ENCODE data around the gene SCAPER. TPM values are rescaled to one million over a fixed set of nuclear protein-coding genes. Genes with fewer than 3 reads are reported as not detected.

SCAPER gene
- total and polyA plus RNA-seq, 10 of the 15 experiments (the other 5 are each of a cell fraction or from before 2014, with no cell fraction given) = 1.0 to 7.7 (median 3.9) TPM

- TF ChIP-seq, protein P1, sequence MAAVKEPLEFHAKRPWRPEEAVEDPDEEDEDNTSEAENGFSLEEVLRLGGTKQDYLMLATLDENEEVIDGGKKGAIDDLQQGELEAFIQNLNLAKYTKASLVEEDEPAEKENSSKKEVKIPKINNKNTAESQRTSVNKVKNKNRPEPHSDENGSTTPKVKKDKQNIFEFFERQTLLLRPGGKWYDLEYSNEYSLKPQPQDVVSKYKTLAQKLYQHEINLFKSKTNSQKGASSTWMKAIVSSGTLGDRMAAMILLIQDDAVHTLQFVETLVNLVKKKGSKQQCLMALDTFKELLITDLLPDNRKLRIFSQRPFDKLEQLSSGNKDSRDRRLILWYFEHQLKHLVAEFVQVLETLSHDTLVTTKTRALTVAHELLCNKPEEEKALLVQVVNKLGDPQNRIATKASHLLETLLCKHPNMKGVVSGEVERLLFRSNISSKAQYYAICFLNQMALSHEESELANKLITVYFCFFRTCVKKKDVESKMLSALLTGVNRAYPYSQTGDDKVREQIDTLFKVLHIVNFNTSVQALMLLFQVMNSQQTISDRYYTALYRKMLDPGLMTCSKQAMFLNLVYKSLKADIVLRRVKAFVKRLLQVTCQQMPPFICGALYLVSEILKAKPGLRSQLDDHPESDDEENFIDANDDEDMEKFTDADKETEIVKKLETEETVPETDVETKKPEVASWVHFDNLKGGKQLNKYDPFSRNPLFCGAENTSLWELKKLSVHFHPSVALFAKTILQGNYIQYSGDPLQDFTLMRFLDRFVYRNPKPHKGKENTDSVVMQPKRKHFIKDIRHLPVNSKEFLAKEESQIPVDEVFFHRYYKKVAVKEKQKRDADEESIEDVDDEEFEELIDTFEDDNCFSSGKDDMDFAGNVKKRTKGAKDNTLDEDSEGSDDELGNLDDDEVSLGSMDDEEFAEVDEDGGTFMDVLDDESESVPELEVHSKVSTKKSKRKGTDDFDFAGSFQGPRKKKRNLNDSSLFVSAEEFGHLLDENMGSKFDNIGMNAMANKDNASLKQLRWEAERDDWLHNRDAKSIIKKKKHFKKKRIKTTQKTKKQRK (IDR thresholded peaks at IDR 0.05; ENCODE audit: low read depth, low read length) = no peak
- TF ChIP-seq CTCF (IDR thresholded peaks at IDR 0.05 in 2 of 3, conservative IDR thresholded peaks at IDR 0.05 in 1 of 3; ENCODE audit: control insufficient read depth in 2 of 3, extremely low read depth in 1 of 3, insufficient read depth in 1 of 3, low read depth in 3 of 3, low read length in 3 of 3) = 0 out of 6 replicates have a peak, but pooled peaks of 1 of the 3 experiments have one; percentile 2
- peak; percentile 27; the same call in 1 of the 2 replicates for TF ChIP-seq LARP7 (IDR thresholded peaks at IDR 0.05)
- TF ChIP-seq FOXM1 (IDR thresholded peaks at IDR 0.05; ENCODE audit: low read depth, low read length) = no peak
- 0 out of 2 replicates have a peak, but pooled peaks have one; percentile 15 for TF ChIP-seq TCF12 (IDR thresholded peaks at IDR 0.05; ENCODE audit: low read depth, low read length)
- TF ChIP-seq, protein P2, sequence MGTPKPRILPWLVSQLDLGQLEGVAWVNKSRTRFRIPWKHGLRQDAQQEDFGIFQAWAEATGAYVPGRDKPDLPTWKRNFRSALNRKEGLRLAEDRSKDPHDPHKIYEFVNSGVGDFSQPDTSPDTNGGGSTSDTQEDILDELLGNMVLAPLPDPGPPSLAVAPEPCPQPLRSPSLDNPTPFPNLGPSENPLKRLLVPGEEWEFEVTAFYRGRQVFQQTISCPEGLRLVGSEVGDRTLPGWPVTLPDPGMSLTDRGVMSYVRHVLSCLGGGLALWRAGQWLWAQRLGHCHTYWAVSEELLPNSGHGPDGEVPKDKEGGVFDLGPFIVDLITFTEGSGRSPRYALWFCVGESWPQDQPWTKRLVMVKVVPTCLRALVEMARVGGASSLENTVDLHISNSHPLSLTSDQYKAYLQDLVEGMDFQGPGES (IDR thresholded peaks at IDR 0.05) = no peak
- TF ChIP-seq RCOR1 (conservative IDR thresholded peaks at IDR 0.05; ENCODE audit: low read depth, low read length) = no peak
- no peak for TF ChIP-seq CREM (IDR thresholded peaks at IDR 0.05; ENCODE audit: low read depth)
- TF ChIP-seq, protein P3, sequence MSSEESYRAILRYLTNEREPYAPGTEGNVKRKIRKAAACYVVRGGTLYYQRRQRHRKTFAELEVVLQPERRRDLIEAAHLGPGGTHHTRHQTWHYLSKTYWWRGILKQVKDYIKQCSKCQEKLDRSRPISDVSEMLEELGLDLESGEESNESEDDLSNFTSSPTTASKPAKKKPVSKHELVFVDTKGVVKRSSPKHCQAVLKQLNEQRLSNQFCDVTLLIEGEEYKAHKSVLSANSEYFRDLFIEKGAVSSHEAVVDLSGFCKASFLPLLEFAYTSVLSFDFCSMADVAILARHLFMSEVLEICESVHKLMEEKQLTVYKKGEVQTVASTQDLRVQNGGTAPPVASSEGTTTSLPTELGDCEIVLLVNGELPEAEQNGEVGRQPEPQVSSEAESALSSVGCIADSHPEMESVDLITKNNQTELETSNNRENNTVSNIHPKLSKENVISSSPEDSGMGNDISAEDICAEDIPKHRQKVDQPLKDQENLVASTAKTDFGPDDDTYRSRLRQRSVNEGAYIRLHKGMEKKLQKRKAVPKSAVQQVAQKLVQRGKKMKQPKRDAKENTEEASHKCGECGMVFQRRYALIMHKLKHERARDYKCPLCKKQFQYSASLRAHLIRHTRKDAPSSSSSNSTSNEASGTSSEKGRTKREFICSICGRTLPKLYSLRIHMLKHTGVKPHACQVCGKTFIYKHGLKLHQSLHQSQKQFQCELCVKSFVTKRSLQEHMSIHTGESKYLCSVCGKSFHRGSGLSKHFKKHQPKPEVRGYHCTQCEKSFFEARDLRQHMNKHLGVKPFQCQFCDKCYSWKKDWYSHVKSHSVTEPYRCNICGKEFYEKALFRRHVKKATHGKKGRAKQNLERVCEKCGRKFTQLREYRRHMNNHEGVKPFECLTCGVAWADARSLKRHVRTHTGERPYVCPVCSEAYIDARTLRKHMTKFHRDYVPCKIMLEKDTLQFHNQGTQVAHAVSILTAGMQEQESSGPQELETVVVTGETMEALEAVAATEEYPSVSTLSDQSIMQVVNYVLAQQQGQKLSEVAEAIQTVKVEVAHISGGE (CRISPR knock-in tag; IDR thresholded peaks at IDR 0.05) = no peak
- no peak for TF ChIP-seq STAT3 (IDR thresholded peaks at IDR 0.05; ENCODE audit: low read depth, low read length)
- peak; percentile 36 for TF ChIP-seq KLF5 (IDR thresholded peaks at IDR 0.05; ENCODE audit: partially characterized antibody)
- no peak for TF ChIP-seq HDAC2 (IDR thresholded peaks at IDR 0.05)
- peak; percentile 92; the same call in 1 of the 2 replicates for TF ChIP-seq ASH2L (IDR thresholded peaks at IDR 0.05; ENCODE audit: borderline replicate concordance, low read depth)
- TF ChIP-seq DPF2 (IDR thresholded peaks at IDR 0.05) = peak; percentile 61; the same call in 1 of the 2 replicates
- TF ChIP-seq FOS (IDR thresholded peaks at IDR 0.05; ENCODE audit: borderline replicate concordance, extremely low read depth, insufficient read length) = no peak
- peak; percentile 45 for TF ChIP-seq NR2F1 (conservative IDR thresholded peaks at IDR 0.05)
Observed at GRCh38 chr15:76905013-76905839, at the start of gene SCAPER (continued).

All from GM12878 (cell line).